Measurements from ENCODE around the gene SRPK2.

DNA sequence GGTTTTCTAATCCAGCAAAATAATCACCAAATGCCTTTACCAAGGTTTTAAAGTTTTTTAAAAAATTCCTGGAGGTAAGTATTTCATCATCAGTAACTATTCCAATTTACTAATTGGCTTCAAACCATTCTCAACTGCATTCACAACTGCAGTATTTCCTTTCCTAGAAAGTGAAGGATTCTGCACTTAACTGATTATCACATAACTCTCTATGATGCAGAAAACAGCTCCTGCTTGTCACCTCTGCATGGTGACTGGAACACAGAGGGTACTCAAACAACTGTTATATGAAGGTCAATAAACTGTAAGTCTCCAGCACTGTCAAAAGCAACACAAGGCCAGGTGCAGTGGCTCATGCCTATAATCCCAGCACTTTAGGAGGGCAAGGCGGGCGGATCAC lies 42.6 kb downstream of the SRPK2 start:
- TF ChIP-seq, protein P1, sequence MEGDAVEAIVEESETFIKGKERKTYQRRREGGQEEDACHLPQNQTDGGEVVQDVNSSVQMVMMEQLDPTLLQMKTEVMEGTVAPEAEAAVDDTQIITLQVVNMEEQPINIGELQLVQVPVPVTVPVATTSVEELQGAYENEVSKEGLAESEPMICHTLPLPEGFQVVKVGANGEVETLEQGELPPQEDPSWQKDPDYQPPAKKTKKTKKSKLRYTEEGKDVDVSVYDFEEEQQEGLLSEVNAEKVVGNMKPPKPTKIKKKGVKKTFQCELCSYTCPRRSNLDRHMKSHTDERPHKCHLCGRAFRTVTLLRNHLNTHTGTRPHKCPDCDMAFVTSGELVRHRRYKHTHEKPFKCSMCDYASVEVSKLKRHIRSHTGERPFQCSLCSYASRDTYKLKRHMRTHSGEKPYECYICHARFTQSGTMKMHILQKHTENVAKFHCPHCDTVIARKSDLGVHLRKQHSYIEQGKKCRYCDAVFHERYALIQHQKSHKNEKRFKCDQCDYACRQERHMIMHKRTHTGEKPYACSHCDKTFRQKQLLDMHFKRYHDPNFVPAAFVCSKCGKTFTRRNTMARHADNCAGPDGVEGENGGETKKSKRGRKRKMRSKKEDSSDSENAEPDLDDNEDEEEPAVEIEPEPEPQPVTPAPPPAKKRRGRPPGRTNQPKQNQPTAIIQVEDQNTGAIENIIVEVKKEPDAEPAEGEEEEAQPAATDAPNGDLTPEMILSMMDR (IDR thresholded peaks at IDR 0.05) = no peak
- TF ChIP-seq POLR2A (IDR thresholded peaks at IDR 0.05) = no peak
